ENCODE measurements around the gene IMPG1.
"Not testable (repeated sequence)": the region's sequence is repeated elsewhere in the genome, so short reads cannot be mapped to it uniquely, and the experiment has no call there.

Gene IMPG1

DNA sequence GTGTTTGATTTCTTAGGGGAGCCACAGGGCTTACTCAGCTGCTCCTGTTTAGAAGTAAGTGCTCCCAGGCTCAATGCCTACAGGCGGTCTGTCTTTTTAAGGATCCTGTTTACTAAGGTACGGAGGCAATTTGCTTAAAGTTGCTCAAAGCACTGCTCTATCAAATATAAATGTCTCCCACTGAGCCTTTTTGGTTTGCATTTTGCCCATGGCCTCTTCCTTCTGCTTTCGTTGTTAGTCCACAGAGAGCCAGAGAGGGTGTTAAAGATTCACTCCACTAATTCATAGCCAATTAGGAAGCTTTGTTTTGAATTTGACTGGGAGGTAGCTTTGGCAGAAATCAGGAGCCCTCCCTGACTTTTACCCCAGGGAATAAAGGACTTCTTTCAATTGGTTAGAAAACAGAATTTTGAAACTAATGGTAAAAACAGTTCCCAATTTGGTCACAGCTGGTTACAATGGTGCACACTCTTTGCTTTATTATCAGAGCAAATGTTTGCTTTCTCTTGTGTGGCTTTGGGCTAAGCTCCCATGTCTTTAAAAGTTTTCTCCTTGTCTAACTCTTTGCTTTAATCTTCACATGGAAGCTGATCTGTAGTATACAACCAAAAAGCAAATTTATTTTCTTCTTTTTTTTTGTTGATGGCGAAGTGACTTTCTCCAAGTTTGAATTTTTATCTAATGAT, 126.2 kb downstream of the IMPG1 start:
- no peak for DNase-seq

DNA sequence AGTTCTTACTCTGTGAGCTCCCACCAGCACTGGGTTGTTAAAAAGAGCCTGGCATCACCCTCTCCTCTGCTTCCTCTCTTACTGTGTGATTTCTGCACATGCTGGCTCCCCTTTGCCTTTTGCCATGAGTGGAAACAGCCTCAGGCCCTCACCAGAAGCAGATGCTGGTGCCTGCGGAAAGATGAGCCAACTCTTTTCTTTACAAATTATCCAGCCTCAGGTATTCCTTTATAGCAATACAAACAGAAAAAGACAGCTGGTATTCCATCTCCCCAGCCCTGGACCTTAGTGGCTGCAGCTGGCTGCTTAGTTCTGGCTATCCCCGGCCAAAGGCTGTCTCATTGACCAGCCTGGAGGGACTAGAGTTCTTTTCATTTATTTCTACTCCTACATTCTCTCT, 129.1 kb downstream of the IMPG1 start:
- no peak for DNase-seq

DNA sequence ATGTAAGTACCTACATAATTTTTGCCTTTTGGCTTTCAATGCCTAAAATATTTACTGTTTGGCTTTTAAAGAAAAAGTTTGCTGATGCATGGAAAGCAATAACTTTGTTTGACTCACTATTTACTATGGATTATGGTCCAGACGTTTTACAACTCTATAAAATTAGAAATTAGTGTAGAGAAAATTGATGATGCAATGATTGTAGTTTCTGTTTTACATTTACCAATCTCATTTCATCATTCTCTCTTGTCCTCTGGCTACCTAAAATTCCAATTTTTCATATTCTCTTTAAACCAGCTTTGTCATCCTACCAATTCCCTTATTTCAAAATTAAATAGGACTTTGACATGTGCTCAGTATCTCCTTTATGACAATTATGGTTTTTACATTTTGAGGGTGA, 131.0 kb downstream of the IMPG1 start:
- no peak for DNase-seq

DNA sequence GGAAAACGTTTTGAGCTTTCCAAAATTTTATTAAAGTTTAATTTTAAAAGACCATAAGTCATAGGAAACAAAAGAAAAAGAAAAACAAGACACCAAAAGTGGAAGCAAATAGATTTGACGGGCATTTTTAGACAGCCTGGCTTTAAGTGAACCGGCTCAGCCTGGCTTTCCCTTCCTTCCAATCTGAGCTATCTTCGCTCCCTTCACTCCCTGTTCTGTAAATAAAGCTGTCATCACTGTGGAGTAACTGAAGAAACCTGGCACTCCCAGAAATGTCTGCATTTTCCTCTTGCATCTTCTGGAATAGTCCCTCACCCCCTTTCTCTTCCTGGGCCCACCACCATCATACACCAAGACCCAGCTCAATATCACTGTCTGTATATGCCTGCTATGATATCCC, 131.9 kb downstream of the IMPG1 start:
- no peak for DNase-seq

DNA sequence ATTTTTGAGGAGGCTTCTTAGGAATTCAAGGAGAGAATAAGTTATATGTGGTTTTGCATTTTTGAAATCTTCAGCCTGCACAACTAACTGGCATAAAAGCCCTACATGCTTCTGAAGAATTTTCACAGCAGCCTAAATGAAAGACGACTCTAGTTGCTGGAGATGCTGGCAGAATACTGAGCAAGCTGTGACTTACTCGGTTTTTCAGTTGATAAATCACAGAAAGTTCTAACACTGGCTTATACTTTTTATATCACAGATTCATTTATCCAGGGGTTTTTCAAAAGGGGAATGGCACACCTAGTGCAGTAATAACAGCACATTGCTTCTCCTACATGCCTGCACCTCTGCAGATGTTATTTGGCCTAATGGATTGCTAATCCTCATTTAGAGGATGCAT, 134.6 kb downstream of the IMPG1 start:
- no peak for DNase-seq

DNA sequence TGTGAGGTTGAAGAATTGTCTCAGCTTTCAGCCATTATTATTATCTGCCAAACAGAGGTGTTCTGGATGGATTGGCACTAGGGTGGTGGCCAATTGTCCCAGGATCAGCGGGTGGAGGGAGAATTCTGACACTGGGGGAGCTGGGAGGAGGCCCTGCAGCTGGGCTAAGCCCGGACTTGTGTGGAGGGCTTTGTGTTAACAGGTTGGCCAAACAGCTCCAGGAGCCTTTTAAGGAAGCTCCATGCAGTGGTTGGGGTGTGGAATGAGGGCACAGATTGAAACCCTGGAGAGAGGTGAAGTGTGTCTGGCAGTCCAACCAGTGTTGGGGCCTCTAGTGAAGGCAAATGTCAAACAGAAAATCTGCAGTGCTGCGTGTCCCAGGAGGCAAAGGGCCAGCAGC, 135.8 kb downstream of the IMPG1 start:
- DNase-seq = no peak

DNA sequence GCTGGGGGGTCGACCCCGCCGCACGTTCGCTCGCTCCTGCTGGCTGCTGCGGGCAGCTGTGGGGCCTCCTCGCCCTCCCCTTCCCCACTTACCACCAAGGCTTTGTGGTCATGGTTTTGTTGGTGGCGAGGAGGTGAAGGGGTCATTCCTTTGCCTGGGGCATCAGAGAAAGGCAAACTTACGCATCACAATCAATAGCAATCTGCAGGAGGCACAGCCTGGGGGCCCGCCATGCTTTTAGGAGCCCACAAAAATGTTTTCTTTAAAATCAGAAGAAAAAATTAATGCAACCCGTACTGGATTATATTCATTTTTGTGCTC, 137.0 kb downstream of the IMPG1 start:
- DNase-seq = no peak

DNA sequence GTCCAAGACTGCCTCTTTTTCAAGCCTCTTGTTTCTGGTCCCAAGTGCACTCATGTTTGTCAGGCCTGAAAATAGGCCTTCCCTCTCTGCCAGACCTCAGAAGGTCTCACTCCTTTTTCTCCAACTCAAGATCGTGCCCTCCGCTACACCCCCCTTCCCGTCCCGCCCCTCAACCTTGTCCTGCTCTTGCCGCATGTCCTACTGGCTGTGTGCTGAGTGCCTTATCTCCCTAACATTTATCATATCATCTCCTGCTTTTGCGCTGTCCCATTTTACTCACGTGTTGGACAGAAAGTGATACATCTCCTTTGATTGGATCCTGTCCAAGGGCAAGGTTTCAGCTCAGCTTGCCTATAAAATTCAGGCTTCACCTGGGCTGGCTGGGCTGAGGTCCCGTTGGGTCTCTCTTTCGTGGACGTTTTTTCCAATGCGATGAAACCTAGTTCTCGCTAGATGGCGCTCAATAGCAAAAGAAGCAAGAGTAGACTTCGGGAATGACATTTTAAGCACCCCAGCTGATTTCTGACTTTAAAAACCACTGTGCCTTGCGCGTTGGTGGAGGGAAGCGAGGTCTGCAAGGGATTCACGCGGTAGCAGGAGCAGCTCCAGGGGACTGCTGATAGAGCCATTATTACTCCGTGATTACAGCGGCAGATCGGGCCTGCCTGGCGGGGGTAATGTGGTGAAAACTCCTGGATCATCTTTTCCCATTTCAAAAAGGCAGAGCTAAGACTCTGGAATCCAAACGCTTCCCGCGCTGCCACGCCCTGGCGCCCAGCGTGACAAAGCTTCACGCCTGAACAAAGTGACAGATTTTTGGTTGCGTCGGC, 137.6 kb downstream of the IMPG1 start:
- DNase-seq = peak; percentile 85

DNA sequence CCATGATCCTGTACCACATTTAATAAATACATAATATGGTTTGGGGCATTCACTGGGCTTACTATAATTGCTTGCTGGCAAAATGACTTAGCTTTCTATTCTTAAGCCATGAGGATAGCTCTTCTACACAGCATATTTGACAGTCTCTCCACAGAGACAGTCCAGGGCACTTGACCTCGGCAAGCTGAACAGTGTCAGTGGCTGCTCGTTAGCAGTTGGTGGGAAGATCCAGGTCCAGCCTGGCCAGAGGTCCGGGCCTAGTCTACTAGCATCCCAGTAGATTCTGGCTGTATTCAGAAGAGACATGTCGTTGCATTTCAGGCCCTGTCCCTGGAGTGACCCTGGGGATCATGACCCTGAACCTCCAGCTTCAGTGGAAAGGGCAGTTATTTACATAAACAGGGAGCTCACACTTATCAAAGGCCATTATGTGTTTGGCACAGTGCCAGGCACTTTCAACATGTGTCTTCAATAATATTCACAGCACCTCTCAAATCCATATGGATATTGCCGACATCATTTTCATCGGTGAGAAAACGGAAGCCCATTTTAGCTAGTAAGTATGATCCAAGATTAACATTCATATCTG, 139.0 kb downstream of the IMPG1 start:
- DNase-seq = no peak

DNA sequence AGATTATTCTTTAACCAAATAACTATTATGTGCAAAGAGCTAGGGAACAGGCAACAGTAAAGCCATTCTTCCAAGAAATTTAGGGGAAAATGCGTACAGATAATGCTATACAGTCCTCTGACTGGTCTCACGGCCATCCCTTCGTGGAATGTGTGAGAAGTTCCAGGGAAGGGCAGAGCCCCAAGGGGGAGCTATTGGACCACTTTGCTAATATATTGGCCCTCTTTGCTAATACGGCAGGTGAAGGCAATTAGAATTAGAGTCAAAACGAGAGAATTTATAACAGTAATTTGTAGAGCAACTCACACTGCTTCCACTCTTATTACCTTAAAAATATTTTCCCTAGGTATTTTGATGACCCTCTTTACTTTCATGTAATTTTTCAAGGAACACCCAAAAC, 140.4 kb downstream of the IMPG1 start:
- peak; percentile 17 for DNase-seq

DNA sequence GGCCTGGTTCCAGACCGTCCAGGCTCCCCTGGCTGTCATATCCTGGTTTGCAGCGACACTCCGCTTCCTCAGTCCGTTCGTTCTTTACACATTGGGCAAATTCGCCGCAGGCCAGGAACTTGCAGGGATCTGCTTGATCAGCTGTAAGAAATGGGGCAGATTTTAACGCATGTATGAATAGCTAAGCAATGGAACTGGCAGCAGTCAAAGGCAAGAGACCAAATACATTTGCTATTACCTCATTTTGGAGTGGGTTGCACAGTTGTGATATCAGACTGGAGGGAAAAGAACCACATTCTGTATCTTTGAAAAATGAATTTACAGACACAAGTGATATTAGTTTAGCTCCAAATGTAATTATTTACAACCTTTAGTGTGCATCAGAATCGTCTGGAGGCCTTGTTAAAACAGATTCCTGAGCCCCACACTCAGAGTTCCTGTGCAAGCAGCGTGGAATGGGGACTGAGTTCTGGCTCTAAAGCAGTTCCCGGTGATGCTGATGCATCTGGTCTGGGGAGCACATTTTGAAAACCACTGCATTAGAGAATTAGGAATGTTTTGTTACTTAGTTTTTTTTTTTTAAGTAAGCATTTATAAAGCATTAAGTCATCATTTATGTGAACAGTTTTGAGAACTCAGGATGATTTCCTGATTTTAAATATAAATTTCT, 141.3 kb downstream of the IMPG1 start:
- DNase-seq = no peak

DNA sequence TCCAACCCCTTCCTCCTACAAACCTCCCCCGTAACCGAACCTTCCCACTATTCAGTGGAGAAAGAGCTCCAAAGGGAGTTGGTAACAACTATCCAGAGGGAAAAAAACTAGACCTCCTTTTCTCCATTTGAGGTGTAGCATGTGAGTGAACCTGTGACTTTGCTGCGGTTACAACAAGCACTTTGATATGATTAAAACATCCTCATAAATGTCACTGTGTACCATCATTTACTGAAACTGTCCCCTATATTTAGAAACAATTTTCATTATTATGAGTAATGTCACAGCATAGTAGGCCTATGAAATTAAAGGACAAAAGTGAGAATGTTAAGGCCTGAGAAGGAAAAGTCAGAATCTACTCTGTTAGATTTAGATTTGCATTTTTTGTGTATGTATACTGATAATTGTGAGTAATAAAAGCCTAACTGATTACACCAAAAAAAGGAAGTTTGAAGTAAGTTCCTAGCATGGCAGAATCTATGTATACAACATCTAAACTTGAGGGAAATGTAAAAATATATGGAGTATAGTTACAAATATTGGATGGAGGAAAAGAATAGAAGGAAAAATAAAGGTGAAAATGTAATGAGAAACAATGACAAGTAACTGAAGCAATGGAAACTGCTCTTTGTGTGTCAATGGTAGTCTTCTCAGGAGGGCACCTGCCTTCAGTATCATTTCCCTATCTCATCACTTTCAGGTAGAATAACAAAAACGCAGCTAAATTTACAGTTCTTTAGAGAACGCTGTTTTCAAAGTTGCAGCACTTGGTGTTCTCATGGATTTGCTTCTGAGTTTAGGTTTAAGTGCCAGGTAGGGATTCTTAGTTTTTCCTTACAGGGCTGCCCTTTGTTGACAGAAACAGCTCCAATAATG, 145.9 kb downstream of the IMPG1 start:
- DNase-seq = no peak

DNA sequence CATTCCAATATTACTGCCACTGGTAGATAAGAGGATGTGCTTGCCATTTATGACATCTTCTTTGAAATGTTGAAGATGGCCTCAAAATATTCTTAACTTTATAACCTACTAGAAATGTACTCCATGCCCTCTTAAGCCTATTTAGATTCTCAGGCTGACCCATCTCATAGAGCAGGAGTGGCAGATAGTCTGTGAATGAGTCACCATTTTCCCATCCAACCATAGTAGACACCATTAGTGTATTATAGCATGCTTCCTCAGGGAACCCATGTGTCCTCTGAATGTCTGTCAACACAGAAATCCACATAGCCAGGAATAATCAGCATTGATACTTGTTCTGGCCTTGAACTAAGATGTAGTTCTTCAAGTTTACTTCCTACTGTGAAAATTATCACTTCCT, 150.2 kb downstream of the IMPG1 start:
- no peak for DNase-seq

DNA sequence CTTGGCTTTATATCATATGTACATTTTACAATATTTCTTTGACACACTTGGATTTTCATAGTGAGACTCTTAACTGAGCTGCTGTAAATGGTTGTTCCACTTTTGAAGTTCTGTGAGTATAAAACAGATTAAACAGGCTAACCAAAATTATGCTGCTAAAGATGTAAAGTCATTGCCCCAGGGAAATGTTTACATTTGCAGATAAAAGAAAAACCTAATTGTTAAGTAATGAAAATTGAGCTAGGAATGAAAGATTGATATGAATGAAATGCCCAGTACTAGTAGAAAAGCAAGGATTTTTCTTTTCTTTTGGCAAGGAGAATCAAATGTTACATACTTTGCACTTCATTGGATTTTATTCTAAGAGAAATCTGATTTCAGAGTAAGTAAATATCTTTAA, 159.4 kb downstream of the IMPG1 start:
- DNase-seq = no peak

DNA sequence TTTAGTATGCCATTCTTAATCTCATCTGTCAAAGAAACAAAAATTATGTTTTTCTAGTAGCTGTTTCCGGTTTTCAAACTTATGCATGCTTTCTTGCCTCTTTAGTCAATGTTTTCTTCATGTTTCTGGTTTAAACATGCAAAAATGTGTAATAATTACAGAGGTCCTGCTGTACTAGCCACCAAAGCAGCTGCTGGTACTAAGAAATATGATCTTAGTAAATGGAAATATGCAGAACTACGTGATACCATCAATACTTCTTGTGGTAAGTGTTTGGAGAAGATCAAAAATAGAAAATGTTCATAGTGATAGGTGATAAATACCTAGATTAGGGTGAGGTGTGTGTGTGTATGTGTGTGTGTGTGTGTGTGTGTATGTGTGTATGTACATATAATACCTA, 165.0 kb downstream of the IMPG1 start:
- DNase-seq = no peak

DNA sequence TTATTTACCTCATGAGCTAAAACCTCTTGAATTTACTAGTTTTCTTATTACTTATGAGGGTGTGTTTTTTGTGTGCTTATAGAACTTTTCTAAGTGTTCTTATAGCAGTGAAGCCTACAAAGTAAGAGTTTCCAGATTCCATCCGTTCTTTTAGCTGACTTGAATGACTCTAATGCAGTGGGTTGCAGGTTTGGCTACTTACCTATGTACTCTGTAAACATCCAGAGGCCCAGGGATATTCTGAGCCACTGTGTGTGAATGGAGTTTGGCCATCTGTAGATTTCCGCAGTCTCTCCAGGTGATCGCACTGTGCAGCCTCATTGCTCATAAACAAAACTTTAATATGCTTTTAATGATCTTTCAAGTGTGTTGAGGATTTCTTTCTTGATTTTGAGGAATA, 165.6 kb downstream of the IMPG1 start:
- DNase-seq = no peak

DNA sequence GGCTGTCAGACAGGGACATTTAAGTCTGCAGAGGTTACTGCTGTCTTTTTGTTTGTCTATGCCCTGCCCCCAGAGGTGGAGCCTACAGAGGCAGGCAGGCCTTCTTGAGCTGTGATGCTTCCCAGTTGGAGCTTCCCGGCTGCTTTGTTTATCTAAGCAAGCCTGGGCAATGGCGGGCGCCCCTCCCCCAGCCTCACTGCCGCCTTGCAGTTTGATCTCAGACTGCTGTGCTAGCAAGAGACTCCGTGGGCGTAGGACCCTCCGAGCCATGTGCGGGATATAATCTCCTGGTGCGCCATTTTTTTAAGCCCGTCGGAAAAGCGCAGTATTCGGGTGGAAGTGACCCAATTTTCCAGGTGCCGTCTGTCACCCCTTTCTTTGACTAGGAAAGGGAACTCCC, 167.3 kb downstream of the IMPG1 start:
- DNase-seq = not testable (repeated sequence)

DNA sequence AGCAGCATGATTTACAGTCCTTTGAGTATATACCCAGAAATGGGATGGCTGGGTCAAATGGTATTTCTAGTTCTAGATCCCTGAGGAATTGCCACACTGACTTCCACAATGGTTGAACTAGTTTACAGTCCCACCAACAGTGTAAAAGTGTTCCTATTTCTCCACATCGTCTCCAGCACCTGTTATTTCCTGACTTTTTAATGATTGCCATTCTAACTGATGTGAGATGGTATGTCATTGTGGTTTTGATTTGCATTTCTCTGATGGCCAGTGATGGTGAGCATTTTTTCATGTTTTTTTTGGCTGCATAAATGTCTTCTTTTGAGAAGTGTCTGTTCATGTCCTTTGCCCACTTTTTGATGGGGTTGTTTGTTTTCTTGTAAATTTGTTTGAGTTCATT, 172.2 kb downstream of the IMPG1 start:
- not testable (repeated sequence) for DNase-seq

DNA sequence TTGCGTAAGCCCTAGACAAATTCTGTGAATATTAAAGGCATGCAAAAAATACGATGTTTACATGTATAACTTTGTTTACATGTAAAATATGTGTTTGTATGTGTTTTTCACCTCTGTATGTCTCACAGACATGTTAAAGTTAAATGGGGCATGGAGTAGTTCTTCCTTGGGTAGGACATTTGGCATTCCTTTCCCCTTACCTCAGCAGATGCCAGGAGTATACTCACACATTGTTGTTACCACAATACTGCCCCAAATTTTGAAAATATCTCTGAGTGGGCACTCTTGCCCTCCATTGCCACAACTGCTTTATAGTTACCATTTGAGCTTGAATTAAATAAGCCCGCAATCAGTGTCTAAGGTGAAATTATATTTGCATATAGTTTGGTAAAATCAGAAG, 175.9 kb downstream of the IMPG1 start:
- DNase-seq = no peak

DNA sequence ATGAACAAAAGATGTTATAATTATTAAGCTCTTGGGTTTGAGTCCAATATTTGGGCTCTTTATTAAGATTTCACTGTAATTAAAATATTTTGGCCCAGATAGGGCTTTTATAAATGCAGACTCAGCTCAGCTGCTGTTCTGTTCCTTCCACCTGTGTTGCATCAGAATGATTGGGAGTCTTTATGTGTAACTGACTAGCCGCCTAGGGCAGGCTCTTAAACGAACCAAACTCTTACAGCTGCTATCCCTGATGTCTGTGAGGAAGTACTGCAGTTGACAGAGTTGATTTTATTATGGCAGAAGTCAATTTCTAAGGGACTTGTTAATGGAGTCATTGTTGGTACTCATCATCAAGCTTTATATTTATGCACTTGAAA, 178.7 kb downstream of the IMPG1 start:
- DNase-seq = no peak

DNA sequence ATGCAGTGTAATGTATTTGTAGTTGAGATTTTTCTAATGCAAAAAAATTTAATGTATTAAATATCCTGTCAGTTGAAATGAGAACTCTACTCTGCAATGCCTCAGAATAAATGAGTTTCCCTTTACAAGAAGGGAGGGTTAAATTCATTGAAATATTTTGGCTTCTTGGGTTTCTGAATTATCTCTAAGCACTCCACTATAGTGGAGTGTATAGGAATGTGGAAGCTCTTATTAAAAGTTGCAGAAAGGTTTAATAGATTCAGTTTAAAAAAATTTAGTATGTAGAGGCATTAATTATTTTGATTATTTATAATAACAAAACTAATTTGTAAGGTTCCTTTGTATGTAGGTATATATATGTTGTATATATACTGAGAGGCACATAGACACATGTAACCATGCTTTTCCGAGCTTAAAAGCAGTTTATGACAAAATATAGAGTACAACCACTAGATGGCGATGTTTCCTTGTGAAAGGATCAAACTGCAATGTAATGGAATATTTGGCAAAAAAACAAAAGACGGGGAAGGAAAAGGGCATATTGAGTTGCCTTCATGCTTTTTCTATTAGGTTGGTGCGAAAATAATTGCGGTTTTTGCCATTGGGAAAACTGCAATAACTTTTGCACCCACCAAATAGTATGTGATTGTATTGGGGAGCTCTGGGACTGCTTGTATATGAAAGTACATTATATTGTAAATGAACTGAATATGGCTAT, 179.2 kb downstream of the IMPG1 start:
- DNase-seq = peak; percentile 79

DNA sequence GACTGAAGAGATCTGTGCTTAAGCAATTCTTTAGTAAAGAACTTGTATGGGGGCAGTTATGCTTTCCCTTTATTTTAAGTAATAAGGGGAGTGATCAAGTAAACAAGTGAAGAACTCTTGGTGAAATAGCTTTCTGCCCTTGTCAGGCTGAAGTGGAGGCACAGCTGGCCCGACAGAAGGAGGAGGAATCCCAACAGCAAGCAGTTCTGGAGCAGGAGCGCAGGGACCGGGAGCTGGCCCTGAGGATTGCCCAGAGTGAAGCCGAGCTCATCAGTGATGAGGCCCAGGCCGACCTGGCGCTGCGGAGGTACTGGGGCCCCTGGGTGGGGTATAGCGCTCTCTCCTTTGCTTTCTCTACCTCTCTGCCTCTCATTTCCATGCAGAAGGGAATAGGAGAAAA, 180.1 kb downstream of the IMPG1 start:
- no peak for DNase-seq

All from midbrain (tissue), 1 donor.